ENCODE measurements around the gene EHF.
"Not testable (repeated sequence)": the region's sequence is repeated elsewhere in the genome, so short reads cannot be mapped to it uniquely, and the experiment has no call there.

Gene EHF

DNA sequence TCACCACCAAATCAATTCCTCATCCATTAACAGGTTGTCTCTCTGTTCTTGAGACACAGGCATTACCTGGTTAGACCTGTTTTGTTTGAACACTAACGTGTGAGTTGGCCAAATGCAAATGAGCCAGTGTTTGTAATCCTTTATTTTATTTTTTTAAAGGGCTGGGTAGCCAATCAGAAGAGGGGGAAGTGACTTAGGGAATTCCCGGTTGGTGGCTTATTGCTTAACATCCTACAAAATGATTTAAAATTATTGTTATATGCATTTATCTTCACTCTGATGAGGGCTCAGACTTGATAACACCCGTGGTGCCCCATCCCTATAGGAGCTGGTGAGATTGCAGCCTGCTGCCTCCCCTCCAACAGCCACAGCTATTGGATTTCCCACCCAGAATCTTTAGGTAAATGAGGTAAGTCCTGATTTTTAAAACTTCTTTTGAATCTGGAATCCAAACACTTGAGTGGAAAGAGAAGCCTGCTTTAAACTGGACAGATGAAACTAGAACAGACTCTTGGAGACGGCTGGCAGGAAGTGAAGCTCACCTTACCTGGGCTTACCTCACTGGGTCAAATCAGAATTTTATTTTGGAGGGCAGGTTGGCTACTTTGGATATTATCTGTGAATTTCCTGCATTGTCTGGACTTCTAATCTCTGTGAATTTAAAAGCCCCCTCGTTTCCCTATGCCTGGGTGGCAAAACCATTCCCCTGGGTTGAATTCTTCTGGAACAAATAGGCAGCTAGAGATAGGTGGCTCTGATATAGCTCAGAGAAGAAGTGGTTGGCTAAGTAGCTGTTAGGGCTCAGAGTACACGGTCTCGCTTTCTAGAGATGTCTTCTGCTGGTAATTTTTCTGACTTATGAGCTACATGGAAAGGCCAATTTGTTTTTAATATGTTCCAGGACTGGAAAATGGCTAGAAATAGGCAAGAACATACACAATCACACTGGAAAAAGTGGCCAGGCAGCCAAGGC, at the start of gene EHF:
TSS of gene EHF (plus strand) at position 274 of the 973 bp plus-strand sequence. CDS start 21,538 bp downstream, outside the sequence.
- DNase-seq, result no peak

DNA sequence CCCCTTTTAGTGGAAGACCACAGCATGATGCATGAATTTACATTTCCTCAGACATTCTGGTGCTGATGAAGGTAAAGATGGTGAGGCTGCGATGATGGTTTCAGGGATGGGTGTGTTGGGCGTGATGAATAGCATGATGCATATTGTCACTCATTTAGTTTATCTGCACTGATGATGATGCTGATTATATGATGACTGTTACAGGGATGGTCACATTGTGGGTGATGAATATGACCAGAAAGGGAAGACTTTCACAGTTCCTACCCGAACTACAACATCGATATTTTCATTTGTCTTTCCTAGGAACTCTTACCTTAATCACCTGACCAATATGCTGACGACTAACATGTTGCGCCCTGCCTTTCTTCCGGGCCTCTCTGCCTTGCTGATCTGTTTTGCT, 47.4 kb upstream of the EHF start:
- DNase-seq, result no peak

DNA sequence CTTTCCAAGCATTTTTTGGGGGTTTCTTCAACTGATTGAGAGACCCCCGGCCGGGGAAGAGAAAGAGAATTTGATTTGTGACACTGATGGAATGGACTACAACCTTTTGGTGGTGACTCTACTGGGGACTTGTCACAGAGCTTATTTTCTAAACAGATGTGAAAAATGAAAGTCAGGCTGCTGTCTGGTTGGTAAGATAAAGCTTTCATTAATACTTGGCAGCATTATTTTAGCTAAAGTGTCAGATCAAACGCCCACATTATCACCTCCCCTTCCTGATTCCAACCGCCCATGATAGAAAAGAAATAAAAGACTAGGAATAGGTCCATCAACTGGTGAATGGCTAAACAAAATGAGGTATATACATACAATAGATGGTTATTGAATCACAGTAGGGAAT, 45.6 kb upstream of the EHF start:
- no peak for DNase-seq

DNA sequence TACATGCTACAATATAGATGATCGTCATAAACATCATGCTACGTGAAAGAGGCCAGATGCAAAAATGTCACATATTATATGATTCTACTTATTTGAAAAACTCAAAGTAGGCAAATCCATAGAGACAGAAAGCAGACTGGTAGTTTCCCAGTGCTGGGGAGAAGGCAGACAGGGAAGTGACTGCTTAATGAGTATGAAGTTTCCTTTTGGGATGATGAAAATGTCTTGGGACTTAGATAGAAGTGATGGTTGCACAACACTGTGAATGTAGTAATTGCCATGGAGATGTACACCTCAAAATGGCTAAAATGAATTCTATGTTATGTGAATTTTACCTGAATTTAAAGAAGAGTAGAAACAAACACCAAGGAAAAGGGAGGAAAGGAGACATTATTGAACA, 45.2 kb upstream of the EHF start:
- DNase-seq, result no peak

DNA sequence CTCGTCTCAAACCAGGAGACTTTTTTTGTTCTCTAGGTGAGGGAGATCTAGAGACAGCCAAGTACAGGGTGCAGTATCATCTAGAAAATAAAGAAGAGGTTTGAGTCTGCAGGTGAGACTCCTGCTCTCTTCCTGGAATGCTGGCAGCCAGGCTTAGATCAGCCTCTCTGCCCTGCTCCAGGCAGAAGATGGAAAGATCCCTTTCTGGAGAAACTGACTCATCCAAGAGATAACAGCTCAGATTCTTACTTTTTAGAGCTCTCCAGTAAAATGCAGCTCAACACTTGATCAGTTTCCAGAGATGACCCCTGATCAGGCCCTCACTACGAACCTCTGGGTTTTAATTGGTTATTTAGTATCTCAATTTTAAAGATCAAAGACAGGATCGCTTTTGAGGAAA, 44.6 kb upstream of the EHF start:
- no peak for DNase-seq

DNA sequence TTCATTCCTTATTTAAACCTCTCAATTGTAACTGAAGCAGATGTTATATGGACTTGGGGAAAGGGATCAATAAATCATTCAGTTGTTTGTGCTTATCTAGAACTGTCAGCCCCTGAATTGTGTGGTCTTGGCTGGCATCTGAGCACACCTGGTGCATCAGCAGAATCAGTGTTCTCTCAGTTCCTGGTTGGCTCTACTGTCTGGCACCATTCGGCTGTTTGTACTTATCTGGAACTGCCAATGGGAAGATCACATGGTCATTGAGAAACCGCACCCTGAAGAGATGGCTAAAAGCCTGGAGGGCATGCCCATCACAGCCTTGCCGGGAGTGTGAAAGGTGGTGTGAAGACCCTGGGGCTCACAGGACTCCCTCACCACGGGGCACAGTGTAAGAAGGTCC, 37.1 kb upstream of the EHF start:
- DNase-seq, result no peak

DNA sequence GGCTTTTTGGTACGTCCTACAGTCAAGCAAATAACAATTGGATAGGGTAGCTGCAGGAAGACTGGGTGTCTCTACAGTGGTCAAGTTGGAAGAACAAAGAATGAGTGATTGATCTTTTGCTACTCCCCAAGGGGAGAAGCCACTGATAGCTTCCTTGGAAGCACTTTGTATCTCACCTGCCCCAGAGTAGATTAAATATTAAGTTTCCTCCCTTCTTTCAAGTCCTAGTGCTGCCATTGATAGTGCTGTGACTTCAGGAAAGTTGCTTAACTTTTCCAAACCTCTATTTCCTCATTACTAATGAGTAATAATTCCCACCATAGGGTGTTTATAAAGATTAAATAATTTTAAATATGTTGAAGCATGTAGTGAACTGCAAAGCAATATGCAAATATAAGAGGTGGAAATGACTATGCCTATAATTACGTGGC, 35.6 kb upstream of the EHF start:
- DNase-seq, result no peak

DNA sequence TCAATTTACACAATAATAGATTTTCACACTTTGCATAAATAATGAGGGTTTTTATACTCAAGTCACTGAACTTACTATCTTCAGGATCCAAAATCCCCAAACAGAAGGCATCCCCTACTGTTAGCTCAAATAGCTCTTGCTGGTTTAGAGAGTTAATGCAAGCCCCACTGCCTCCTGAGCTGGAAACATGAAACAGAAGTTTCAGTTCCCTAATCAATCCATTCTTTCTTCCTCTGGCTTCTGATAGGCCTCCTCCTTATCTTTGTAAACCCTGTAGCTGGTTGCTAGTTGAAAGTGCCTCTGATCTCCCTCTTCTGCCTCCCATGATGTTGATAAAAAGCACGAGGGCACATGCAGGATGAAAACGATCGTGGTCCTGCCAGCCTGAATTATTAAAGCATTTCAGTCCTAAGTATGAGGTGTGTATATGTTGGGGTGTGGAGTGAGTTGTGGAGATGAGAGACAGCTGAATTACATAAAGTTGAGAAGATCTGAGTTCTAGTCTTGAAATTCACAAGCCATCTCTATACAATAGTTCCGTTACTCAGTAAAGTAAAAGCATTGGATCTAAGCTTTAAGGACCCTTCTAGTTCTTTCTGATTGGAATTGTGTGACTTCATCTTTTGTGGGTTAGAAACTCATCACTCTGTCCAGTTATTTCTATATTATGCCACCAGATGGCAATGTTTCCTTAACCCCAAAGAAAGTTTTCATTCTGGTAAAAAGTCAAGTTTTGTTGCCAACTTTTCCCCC, 35.0 kb upstream of the EHF start:
- DNase-seq, result peak in 2 of 14 donors; percentile 12 to 30

DNA sequence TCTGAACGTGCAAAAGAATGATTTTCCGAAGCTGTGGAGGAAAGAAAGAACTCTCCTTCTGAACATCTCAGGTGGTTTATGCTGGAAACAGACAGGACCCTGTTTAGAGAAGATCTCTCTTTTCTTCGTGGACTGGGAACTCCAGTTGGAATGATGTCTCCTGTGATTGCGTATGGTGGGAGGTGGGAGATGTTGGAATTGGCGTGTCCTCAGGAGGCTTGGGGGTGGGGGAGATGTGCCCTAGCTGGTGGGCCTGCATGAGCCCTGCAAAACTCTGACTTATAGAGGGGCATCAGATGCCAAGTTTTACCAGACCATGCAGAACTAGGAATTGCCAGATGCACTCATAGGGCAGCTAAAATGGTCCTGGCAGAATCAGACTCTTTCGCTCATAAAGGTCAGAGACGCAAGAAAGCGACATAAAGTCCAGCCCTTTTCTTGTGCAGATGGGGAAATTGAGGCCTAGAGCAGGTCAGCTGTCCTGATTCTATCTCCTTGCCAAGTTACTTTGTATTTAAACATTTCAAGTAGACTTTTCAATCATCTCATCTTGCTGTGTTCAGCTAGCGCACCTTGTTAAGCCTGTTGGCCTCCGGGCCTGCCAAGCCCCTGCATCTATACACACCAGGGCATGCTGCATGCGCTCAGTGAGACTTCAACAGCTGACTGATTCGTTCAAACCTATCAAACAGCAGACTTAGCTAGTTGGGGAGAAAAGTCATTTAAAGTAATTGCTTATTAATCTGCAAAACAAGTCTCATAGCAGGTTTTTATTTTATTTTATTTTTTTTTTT, 34.2 kb upstream of the EHF start:
- peak in 3 of 14 donors; percentile 16 to 58 (median 19) for DNase-seq

DNA sequence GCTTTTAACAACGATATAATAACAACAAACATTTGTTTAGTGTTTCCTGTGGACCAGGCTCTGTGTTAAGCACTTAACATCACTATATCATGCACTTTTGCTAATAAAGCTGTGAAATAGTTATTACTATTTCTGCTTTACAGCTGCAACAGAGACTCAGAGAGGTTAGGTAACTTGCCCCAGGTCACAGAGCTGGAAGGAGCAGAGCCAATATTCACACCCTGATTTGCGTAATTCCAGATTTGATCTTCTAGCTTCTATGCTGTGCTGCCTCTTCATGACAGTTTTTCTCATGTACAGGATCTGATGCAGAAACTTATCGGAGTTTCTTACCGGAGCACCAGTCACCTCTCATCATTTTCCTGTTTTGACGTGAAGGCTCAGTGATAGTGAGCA, 33.6 kb upstream of the EHF start:
- DNase-seq, result no peak

DNA sequence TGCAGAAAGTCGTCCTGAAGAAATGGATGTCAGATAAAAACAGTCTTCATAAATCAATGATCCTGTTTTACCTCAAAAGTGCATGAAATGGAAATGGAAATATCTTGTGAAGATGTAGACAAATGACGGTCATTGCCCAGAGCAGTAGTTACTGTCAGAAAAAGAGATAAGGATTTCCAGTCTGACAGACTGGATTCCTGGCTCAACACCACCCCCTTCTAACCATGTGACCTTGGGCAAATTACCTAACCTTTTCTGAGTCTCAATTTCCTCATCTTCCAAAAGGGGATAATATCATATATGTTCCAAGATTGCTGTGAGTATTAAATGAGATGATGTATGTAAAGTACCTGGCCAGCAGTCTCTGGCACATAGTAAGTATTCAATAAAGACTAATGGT, 32.9 kb upstream of the EHF start:
- no peak for DNase-seq

DNA sequence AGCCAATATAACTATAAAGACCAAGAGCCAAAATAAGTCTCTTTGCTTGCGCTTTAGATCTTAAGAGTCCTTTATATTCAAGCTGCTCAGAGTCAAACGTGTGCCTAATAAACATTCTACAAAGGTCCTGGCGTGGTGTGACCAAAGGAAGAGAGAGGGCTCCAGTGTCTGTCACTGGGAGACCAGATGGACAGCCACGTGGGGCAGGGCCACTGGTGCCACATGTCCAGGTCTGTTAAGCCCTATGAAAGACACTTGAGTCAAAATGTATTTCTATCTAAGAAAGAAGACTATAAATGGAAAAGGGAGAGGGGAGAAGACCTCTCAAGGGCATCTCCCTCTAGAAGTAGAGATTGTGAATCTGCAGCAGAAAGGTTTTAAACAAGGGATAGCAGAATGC, 32.2 kb upstream of the EHF start:
- no peak for DNase-seq

DNA sequence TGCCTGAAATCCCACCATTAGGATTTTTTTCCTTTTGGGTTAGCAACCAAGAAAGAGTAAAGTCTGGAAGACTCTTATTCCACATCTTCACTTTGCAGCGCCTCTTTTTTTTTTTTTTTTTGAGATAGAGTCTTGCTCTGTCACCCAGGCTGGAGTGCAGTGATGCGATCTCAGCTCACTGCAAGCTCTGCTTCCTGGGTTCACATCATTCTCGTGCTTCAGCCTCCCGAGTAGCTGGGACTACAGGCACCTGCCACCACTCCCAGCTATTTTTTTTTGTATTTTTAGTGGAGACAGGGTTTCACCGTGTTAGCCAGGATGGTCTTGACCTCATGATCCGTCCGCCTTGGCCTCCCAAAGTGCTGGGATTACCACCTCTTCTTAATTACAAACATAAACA, 31.7 kb upstream of the EHF start:
- DNase-seq, result not testable (repeated sequence)

DNA sequence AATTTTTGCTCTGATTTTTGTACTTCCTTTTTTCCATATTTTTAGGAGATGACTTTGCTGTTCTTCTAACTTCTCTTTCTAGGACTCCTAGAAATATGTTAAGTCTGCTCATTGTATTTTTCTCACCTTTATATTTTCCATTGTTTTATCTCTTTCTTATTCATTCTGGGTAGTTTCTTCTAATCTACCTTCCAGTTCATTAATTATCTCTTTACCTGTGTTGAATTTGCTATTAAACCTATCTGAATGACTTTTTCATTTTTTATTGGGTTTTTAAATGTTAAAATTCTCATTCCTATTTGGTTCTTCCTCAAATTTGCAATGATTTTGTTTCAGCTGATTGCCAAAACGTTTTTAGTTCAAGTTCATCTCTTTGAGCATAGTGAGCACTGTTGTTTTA, 27.8 kb upstream of the EHF start:
- no peak for DNase-seq

DNA sequence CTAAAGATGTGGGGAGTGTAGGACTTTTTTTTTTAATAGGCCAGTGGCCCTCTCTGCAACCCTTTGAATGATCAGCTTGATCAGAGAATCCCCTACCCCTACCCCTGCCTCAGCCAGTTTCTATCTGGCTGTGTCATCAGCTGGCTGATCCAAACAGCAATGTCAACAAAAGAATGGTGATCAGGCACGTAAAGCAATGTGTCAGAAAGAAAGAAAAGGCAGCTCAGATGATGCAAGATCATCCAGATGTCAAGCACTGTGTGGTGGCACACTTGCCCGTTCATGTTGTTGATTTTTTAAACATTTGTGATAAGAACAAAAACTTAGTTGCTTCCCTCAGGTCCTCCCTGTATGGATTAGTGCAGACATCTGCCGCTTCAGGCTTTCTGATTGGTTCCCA, 26.3 kb upstream of the EHF start:
- DNase-seq, result no peak

DNA sequence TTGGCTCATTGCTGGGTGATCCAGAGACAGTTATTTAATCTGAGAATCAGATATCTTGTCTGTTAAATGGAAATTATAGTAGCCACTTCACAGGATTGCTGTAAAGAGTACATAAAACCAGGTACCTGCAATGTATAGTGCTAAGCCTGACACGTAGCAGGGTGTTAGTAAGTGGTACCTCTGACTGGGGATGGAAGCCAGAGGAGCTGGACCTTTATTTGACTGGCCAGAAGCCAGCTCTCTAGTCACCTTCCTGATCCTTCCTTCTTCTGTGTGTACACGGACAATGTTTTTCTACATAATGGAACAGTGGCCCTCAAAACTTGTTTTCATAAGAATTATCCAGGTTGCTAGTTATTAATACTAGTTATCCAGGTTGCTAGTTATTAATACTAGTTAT, 25.5 kb upstream of the EHF start:
- DNase-seq, result no peak

DNA sequence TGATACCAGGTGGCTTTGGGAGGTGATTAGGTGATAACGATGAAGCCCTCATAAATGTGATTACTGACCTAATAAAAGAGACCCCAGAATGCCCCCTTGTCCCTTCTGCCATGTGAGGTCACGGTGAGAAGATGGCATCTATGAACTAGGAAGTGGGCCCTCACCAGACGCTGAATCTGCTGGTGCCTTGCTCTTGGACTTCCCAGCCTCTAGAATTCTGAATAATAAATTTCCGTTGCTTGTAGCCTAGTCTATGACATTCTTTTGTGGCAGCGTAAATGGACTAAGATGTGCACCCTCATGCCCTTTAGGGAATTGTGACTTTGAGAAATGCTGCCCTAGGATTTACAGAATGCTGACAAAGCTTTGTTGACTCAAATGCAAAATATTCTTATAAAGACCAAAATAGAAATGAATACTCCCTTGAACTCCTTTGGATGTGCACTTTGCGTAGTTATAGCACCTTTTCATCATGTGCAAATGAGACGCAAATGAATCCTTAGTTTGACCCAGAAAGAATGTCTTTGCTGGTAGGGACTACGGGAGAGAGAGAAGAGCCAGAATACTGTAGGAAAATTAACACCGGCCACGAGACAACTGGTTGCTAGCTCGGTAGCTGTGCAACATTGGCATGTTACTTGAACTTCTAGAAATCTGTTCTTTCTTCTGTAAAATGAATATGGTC, 24.8 kb upstream of the EHF start:
- DNase-seq, result no peak

DNA sequence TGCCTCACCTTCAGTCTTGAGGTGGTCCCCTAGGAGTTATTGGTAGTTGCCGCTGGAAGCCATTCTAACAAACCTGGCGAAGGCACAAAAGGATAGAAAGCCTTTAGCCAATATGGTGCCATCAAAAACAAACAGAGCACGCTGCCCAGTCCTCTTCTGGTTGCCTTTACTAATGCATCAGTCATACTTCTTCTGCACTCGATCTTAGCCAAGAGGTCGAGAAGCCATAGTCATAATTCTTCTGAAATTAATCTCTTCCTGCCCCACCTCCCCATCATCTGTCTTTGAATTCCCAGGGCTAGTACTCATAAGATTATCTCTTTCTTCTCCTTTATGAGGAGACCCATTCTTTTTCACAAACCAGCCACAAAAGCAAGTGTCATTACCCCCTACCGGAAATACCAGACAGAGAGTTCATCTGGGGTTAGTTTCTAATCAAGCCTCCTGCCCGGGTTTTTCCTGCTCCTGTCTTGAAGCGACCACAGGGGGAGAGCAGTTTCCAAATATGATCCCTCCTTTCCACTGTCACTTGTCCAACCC, 21.4 kb upstream of the EHF start:
- no peak for DNase-seq

DNA sequence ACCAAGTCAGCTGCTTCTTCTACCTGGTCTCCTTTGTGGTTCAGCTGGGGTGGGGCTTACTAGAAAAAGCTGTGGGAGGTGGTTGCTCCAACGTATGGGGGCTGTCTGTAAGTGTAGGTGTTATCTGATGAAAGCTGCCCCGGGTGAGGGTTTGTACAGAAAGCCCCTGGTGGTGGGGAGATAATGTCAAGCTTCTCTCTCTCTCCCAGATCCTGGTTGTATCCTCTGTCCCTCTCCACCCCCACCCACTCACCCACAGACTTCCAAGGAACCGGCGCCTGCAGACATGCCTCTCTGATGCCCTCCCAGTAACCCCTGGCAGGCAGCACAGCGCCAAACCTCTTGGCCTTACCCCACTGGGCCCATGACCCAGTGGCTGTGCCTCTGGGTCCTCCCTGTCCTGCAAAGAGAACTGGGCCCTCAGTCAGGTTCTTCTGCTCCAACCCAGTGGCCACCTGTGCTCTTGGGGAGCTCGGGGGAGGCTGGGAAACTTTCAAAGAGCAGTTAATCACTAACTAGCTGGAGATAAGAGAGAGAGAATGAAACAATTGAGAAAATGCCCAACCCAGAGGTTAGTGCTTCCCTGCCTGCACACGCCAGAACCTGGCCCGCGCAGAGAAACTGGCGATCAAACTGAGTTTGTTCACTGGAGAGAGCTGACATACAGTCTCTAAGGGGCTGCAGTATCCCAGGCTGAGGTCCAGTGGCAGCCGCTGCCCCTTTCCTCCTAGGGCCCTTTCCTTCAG, 20.4 kb upstream of the EHF start:
- no peak for DNase-seq

DNA sequence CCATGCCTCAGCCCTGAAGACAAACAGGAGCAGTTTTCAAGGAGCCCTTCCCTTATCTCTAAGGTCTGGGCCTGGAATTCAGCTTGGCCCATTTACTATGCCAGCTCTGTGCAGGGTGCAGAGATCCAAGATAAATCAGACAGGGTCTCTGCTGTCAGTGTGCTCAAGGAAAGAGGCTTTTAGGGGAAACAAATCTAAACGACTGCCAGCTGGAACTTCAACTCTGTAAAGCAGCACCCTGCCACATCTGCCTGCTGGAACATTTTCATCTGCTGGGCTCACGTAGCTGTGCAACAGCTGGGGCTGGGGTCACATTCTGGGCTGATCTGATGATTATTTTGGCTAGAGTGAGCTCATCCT, 19.8 kb upstream of the EHF start:
- no peak for DNase-seq

DNA sequence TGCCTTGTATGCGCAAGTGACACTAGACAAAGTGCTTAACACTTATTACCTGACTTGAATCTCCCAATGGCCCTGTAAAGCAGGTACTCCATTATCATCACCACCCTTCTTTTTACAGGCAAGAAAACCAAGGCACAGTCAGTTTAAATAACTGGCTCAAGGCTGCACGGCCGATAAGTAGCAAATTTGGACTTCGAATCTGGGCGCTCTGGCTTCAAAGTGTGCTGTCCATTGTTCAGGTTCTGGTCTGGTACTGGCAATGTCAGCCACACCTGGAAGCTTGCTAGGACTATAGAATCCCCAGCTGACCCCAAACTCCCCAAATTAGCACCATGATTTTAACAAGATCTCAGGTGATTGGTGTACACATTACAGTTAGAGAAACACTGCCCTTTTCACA, 19.3 kb upstream of the EHF start:
- no peak for DNase-seq
